Stimulated activated CD8-positive, alpha-beta memory T cell treated with anti-CD3 and anti-CD28 coated beads, Interleukin-7, amount 100 ng/mL, for 48 hours (primary cell): ENCODE results near the gene PIAS4.
A peak's percentile ranks its signal among the peaks of the same experiment; 100 is the strongest.

Experiments used
- DNase-seq, 2 donors: peaks; one replicate each; pipeline ENCODE4 v3.0.0-alpha.2; 2020; ENCODE audit warnings: low read depth in 1 of 2; ENCODE audit errors: extremely low read depth in 1 of 2

The PIAS4 gene

DNA sequence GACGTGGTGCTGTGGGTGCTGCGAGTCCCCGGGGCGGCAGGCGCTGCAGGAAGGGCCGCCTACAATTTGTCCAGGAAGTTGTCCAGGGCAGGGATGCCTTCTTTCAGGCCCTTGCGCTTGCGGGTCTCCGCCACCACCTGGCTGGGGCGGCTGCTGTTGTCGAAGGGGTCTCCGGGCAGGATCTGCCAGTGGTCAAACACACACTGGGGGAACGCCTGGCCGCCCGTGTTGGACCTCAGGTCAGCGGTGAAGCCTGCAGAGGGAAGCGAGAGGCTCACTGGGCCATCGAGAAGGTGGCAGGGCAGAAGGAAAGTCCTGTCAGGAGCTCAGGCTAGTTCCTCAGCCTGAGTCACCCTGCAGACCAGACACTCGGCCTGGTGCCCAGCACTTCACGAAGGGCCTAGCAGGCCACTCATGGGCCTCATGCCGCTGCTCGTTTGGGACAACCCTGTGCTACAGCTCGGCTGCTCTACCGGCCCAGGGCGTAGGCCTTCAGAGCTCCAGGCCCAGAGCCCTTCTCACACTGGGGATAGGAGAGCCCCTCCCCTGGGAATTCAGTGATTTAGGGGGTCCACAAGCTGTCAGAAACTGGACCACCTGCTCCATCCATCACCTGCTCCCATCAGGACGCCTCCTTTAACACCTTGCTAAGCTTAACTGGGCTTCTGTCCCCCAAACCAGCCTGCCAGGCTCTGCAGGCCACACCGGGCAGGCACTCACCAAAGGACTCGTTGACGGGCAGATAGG is 30.9 kb upstream of the PIAS4 start:
- no peak for DNase-seq

DNA sequence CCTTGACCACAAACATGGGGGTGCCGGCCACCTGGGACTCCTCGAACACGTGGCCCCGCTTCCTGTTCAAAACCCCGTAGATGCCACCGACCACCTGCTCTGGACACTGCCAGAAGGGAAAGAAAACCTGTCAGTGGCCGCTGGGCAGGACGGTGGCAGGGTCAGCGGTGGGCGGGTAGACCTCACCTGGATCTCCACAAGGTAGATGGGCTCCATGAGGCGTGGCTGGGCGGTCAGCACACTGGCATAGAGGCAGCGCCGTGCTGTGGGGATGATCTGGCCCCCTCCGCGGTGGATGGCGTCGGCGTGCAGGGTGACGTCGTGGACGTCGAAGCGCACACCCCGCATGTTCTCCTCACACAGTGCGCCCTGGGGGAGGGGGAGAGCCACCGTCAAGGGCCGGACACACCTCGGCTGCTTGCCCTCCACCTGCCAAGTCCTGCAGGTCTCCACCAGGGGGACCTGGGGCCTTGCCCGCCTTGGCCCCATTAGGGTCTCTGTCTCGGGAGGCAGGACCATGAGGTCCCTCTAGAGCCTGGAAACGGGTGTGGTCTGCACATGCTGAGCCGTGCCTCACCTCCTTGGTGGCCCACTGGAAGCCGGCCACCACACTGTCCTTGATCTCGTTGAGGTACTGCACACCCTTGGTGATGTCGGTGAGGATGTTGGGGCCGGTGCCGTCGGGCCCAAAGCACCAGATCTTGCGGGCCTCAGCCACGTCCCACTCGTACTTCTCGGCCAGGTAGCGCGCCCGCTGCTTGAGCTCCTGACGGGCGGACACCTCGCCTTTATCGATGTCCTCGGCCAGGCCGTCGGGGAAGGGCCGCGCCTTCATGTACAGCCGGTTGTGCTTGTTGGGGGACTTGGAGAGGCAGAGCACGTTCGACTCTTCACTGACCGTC is 30.0 kb upstream of the PIAS4 start:
- DNase-seq, result no peak

DNA sequence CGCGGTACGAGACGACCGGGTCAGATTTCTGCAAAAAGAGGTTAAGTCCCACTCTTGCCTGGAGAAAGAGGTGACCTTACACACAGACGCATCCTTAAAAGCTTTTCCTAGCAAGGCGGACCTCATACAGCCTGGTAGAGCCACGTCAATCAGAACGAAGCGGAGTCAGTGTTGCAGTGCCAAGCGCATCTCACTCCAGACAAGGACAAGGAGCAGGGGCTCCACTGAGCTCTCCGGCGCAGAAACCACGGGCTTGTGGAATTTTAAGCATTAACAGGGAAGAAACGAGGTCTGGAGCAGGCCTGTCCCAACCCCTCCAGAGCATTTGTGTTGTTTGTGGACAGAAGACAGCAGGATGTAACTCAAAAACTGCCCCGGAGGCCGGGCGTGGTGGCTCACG is 29.4 kb upstream of the PIAS4 start:
- no peak for DNase-seq

DNA sequence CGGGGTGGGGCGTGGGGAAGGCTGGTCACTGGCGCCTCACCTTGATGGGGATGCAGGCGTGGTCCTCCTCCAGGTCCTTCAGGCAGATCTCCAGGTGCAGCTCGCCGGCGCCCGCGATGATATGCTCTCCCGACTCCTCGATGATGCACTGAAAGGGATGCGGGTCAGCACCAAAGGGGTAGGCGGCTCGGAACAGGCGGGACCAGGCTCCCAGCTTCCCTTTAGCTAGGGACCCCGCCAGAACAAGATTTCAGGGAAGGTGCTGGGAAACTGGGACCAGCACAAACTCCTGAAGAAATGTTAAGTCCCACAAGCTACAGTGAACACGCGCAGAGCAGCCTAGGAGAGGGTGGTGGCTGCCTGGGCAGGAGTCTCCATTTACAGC is 28.3 kb upstream of the PIAS4 start:
- DNase-seq, result no peak

DNA sequence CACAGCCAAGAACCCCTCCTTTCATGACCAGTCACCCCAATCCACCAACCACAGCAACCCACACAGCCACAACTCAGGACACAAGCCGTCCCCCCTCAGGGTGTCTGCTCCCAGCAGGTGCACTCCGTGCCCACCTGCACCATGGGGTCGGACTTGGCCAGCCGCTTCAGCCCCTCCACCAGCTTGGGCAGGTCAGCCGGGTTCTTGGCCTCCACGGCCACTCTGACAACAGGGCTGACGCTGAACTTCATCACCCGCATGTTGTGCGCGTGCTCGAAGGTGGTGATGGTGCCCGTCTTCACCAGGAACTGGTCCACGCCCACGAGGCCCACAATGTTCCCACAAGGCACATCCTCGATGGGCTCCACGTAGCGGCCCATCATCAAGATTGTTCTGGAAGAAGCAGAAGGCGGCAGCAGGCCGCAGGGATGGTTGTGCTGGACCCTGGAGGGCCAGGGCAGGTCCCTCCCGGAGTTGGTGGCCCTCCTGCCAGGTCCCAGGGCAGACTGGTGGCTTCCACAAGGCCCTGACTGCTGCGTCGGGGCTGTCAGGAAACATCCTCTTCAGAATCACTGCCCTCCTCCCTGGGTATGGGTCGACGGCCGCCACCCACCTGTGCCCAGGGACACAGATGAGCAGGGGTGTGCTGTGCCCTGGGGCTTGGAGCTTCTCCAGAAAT is 27.7 kb upstream of the PIAS4 start:
- no peak for DNase-seq

DNA sequence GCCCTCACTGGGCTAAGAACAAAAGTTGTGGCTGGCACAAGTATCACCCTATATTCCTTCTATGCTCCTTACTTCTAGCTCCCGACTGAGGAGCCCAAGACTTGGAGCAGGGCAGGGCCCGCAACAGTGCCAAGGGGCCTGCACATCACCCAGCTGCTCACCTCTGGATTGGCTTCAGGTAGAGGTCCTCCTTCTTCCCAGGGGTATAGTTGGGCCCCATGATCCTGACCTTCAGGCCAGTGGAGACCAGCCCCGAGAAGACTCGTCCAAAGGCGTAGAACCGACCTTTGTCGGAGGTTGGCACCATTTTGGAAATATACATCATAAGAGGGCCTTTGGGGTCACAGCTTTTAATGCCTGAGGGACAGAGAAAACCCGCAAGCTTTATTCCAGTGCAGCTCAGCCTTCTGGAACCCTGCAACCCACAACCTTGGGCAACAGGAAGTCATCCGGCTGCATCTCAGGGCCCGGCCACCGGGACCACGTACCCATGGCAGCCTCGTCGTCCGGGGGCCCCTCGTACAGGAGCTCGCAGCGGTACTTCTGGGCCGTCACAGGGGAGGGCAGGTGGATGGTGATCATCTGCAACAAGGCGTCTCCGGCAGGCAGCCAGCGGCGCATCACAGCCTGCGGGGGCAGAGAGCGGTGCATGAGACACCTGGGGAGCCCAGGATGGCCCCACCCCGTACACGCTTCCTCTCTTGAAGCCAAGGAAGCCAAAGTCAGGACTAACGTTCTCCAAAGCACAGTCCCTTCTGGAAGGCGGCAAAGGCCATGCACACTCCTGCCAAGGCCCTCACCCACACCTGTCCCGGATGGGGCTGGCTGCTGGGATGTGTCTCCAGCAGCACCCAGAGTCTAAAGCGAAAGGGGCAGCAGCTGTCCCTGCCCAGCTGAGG is 26.9 kb upstream of the PIAS4 start:
- no peak for DNase-seq

DNA sequence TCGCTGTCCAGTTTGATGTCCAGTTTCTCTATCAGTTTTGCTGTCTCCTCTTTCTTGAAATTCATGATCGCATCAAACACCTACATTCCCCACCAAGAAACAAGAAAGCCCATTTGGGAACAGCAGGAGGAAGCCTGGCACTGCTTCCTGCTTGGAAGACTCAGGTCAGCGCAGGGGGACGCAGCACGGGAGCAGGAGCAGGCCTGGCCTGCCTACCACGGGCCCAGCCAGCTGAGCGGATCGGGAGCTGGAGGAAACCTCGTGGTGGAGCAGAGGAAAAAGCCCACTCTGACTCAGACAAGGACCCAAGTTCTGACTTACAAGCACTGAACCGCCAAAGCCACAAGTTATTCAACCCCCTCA is 26.2 kb upstream of the PIAS4 start:
- no peak for DNase-seq

DNA sequence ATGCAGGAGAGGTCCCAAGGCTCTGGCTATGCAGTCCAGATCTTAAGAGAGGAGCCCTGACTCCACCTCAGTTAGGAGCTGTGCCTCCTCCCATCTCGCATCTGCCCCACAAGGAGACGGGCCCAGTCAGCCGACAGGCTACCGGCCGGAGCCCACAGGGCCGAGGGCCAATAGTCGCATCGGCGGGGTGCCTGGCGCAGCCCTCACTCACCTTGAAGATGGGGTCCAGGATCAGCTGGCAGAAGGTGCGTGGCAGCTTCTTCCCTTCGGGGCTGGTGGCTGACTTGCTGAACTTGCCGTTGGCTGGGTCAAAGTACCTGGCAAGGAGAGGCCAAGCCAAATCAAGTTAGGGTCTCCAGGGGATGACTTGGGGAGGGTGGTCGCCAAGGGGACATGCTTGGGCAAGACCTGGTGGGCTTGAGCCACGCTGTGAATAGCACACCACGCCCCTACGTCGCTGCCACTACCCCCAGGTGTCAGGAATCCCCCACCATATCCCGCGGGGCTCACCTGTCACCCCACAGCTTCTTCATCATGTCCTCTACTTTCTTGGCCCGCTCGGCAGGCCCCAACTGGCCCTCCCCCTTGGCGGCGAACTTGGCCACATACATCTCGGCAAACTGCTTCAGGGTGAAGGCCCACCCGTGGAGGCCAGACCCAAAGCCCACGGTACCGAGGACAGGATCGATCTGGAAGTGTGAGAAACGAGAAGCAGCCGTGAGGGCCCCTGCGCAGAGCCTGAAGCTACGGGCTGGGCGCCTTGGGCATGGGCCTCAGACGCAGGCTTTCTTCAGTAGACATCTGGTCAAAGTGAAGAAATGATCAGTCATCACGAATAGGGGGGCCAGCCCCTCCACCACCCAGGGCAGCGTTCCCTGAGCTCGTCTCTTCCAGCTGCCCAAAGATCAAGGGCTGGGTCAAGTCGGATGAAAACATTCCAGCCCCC is 25.5 kb upstream of the PIAS4 start:
- no peak for DNase-seq

DNA sequence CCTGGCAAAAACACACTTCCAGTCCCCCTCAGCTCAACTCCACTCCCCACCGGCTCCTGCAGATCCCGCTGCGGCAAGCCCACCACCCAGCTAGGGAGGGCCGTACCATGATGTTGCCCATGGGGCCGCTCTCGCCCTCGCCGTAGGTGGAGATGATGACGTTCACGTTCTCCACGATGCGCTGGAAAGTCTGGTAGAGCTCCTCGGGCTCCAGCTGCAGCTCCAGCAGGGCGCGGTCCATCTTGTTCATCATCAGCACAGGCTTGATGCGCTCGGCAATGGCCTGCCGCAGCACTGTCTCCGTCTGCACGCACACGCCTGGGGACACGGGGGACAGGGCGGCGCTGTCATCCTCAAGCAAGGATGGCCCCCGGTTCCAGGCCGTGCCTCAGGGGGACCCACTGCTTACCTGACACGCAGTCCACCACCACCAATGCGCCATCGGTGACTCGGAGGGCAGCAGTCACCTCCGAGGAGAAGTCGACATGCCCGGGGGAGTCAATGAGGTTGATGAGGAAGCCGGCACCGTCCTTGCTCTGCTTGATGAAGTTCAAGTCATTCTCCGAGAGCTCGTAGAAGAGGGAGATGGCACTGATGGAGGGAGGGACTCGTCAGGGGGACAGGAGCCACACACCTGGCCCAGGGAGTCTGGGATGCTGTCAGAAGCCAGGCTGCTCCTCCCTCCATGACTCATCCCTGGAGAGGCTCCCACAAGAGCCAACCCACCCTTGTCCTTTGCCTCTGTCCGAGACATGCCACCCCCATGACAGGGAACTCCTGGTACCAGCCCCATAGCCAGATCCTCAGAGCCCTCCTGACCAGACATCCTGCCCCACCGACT is 24.6 kb upstream of the PIAS4 start:
- DNase-seq, result no peak

DNA sequence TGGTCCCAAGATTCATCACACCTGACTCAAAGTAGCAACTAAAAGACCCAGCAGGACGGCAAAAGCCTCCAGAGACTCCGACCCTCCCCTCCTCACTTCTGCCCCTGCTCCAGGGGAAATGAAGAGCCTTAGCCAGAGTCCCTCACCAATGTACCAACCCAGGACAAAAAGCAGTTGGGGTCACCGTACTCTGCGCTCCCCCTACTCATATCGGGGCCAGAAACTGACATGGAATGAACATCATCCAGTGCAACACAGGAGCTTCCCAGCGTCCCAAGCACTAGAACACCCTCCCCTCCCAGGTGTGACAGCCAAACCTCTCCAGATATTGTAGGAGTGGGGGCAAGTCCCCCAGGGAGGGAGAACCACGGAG is 24.0 kb upstream of the PIAS4 start:
- no peak for DNase-seq

DNA sequence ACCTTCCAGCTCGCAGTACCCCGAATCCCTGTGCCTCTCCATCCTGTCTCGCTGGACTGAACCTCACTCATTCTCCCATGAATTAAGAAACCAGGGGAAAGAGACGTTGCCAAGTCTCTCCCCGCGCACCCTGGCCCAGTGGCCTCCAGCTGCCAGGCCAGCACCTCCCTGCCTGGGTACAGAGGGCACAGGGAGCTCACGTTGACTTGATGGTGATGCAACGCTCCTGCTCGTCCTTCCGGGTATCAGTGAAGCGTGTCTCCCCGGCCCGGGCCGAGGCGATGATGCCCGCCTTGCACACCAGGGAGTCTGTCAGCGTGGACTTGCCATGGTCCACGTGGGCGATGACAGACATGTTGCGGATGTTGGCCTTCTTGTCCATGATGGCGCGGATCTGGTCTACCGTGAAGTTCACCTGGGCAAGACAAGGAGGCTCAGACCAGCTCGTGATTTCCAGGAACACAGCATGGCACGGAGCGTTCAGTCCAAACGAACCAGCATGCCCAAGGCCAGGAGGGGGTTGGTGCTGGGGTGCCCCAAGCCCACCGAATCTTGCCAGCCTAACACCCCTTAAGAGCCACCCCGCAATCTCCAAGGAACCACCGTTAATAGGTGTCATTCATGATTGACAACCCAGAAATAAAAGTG is 23.5 kb upstream of the PIAS4 start:
- no peak for DNase-seq

DNA sequence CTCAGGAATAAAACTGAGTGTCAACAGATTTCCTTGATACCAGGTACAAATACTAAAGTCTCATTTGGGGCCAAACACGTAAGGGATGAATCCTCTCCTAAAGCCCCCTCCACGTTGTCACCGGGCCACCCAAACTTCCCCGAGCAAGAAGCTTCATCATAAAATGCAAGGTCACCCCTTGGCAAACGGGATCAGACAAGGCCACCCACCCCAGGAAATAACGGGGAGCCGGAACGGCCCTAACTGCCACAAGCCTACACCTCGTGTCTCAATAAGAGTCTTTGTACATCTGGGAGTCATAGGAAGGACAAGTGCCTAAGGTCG is 23.0 kb upstream of the PIAS4 start:
- DNase-seq, result no peak

DNA sequence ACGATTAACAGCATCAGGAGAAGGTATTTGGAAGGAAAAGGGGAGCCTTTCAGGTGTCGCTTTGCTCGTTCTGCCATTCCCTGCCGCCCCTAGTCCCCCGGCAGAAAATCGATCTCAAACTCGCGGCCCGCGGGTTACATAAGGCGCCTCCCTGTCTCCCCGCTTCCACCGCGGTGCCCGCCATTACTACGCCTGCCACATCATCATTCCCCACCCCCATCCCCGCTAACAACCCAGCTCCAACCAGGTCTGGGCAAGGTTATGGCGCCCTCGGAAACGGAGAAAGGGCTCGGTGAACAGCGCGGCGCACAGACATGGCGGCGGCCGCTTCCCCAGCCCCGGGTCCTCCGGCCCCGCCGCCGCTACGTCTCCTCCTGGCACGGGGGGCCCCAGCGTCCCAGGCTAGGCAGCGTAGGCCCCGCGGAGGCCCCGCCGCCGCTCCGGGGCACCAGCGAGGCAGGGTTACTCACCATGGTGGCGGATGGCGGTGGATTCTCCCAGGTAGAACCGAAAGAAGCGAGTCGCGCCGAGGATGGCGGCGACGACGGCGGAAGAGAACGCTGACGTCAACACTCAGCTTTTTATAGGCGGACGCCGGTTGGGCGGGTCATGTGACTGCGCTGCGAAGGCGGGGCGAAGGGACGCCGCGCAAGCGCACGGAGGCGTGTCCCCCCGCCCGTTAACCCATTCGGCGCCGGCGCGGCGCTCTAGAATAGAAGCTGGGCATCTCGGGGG is 22.5 kb upstream of the PIAS4 start, which contains the start of gene EEF2:
Gene EEF2 (minus strand): TSS at position 556 of the 735 bp plus-strand sequence. CDS start 83 bp downstream, at position 473.
- DNase-seq, result peak; percentile 71 to 73

DNA sequence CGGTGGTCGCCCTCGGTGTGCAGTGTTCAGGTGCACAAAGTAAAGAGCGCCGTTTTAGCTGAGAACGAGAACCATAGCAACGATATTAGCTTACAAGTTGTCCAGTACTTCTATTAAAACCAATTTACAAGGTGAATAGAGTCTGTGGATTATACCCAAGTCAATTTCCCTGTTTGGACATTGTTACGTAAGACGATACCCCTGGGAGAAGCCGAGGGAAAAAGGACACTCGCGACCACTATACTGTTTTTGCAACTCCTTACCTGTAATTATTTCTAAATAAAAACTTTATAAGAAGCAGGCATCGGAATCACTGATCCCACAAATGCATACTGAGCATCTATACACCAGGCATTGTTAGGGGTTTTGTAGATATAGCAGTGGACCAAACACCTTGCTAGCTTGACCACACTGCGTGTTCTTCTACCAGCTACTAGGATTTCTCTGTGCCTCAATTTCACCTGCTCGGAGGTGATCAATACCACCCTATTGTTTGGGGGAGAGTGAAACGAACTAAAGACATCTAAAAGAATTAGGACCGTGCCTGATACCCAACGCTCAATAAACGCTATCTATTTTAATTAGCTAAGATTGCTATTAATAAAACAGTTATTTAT is 21.8 kb upstream of the PIAS4 start:
- DNase-seq, result no peak

DNA sequence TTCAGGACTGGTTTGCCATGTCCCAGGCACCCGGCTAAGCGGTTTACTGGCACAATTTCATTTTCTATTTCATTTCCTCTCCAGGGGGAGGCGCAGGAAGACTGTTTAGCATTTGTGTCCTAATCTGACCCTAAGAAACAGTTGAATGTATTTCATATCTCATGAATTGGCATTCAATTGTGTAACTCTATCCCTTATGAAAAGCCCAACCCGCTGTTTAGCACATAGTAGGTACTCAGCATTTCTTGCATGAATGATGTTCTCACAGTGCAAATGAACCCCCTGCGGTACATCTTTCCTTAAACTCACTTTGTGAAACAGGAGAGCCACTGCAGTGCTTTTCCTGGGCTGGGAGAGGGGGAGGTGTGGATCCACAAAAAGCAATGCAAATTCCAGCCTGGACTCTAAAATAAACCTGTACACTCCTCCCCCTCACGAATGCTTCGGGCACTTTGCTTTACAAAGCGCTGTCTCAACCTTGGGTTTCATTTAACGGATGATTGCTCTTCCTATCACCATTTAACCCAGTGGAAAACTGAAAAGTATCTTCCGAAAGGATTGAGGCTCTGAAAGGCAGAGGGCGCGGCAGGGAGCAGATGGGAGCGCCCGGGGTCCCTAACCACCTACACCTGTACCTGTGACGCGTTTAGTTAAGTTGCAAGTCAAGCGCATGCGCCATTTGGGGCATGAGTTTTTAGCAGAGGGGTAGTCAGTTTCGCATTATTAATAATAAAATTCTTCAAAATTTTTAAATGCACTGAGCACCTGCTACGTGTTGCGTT is 21.1 kb upstream of the PIAS4 start:
- no peak for DNase-seq

DNA sequence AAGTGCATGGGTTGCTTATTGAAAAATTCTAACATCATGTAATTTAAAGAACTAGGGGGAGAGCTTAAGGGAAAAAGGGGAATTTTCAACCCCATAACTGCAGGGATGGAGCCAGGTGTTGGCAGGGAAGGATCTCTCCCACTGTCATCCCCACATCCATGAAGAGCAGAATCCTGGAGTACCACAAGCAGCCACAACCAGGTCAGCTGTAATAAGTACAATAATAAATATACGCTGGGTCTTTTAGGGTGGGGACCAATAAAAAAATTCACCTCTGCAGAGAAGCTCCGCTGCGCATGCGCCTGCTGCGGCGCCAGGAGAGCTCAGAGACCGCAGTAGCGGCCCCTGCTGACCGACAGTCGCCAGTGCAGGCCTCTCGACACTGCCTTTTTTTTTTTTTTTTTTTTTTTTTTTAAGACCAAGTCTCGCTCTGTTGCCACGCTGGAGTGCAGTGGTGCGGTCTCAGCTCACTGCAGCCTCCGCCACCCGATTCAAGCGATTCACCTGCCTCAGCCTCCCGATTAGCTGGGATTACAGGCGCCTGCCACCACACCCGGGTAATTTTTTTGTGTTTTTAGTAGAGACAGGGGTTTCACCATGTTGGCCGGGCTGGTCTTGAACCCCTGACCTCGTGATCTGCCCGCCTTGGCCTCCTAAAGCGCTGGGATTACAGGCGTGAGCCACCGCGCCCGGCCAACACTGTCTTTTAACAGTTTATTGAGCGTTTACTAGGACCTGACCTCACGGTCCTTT is 19.7 kb upstream of the PIAS4 start:
- peak; percentile 75 to 80 for DNase-seq
